DLD1 (cell line): ENCODE measurements around the gene PDRG1.

Experiments used
- in situ Hi-C: cut with HindIII; loops from 2 replicates; pipeline ENCODE4 v1.10.0; 2017; ENCODE audit warnings: low sequenced_read_pairs

The PDRG1 gene

GRCh38 chr20:31910071-31910803, 41.6 kb downstream of the PDRG1 start:
- in situ Hi-C loops, result no loop called here

DNA sequence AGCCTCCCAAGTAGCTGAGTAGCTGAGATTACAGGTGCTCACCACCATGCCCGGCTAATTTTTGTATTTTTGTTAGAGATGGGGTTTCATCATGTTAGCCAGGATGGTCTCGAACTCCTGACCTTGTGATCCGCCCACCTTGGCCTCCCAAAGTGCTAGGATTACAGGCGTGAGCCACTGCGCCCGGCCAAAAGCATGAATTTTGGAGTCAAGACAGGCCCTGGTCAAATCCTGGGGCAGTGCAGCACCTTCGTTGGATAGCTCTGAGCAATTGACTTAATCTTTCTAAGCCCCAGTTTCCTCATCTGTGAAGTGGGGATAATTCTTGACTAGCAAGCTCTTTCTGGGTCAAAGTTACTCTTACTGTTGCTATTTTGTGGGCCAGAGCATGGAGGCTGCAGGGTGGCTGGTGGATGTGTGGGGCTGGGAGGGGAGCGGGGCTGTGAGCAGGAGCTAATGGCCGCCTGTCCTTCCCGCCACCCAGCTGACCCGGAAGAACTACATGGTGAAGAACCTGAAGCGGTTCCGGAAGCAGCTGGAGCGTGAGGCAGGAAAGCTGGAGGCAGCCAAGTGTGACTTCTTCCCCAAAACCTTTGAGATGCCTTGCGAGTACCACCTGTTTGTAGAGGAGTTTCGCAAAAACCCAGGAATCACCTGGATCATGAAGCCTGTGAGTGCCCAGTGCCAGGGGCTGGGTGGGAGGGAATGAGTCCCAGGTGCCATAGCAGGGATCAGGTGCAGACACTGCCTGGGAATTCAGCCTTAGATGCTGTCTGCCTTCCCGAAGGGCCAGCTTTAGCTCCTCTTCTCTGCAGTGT, 42.4 kb downstream of the PDRG1 start:
- in situ Hi-C loops, result no loop called here

DNA sequence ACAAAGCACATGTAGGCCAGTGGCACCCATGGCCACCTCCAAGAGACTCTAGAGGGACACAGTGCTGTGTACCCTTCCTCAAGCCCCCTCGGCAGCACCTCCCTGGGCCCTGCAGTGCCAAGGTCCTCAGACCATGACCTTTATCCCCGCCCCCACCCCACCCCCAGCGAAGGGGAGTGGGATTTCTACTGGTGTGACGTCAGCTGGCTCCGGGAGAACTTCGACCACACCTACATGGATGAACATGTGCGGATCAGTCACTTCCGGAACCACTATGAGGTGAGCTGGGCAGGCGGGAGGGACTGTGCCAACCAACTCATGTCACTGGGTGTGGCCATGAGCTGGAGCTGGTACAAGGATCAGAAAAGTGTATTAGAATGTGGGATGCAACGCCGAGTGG, 43.4 kb downstream of the PDRG1 start:
- in situ Hi-C loops, result no loop called here

GRCh38 chr20:31908016-31908415, 43.8 kb downstream of the PDRG1 start:
- in situ Hi-C loops, result no loop called here

DNA sequence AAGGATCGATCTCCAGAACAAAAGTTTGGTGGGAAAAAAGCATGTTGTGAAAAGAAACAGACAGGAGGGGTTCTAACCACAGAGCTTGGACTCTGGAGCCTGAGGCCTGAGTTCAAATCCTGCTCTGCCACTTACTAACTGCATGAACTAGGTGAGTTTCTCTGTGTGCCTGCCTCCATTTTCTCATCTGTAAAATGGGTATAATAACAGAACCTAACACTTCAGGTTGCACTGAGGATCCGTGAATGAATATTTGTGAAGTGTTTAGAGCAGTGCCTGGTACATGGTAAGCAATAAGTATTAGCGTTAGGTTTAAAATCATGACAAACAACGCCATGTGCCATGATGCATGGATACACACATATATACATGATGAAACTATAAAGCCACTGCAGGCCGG, 44.8 kb downstream of the PDRG1 start:
- in situ Hi-C loops, result no loop called here

DNA sequence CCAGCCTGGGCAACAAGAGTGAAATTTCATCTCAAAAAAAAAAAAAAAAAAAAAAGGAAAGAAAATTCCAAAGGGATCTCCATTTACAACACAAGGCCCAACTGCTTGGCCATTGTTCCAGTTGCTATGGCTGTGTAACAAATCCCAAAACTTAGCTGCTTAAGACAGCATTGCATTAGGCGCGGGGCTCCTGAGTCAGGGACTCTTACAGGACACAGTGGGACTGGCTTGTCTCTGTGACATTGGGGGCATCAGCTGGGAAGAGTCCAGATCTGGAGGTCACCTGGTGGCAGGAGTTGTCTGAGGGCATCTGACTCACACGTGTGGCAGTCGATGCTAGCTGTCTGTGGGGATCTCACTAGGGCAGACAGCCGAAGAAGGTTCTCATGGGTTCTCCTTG, 45.8 kb downstream of the PDRG1 start:
- in situ Hi-C loops, result no loop called here

DNA sequence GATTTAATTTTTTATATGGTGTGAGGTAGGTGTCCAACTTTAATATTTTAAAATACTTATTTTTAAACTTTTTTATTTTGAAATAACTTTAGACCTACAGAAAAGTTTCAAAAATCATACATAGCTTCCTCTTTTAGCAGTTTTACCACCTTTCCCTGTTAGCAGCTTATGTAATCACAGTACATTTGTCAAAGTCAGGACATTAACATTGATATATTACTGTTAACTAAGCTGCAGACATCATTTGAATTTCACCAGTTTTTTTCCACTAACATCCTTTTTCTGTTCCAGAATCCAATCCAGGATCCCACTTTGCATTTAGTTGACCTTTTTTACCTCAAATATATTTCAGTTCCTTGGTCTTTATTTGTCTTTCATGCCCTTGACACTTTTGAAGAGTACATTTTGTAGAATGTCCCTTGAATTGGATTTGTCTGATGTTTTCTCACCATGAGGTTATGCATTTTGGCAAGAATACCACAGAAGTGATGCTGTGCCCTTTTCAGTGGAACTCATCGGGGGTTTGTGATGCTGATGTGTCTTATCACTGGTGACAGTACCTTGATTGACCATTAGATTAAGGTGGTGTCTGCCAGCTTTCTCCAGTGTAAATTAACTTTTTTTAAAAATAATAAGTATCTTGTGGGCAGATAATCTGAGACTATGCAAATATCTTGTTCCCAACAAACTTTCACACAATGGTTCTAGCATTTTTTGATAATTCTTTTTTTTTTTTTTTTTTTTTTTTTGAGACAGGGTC, 48.0 kb downstream of the PDRG1 start:
- in situ Hi-C loops, result no loop called here

DNA sequence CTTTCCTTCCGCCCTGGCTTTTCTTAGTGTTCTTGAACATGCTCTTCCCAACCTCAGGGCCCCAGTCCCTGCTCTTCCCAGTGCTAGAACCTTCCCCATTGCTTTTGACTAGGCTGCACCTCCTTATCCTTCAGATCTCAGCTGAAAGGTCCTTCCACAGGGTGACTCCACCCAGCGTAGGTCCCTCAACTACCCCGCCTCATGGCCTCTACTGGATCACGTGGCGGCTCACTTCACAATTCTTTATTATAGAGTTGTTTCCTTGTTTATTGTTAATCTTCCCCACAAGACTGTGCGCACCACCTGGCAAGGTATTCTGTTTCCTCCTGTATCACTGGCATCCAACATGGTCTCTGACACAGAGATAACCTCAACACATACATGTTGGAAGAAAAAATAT, 50.2 kb downstream of the PDRG1 start:
- in situ Hi-C loops, result no loop called here

- in situ Hi-C loops, result no loop called here
Observed at GRCh38 chr20:31897541-31897940, 54.3 kb downstream of the PDRG1 start.

GRCh38 chr20:31896049-31896448, 55.8 kb downstream of the PDRG1 start:
- in situ Hi-C loops, result no loop called here

GRCh38 chr20:31894980-31895675, 56.7 kb downstream of the PDRG1 start:
- in situ Hi-C loops, result no loop called here
